ENCODE data around the gene FBXL19.

Gene FBXL19

DNA sequence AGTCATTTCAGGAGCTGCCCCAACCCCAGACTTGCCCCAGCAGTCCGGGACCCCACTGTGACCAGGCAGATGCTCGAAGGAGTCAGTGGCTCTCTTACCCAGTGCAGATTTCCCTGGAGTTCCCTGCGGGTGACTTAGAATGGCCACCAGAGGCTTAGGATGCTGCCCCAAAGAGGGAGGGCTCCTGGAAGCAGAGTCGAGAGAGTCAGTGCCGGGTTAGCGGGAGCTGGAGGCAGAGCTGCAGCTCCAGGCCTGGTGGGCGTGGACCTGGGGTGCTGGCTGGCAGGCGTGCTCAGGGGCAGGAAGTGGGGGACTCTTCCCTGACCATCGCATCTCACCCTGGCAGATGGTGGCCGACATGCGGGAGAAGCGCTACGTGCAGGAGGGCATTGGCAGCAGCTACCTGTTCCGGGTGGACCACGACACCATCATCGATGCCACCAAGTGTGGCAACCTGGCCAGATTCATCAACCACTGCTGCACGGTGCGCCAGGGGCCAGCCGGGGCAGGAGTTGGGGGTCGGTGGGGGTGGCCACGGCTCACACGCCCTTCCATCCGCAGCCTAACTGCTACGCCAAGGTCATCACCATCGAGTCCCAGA lies 60.0 kb downstream of the FBXL19 start:
- no peak for DNase-seq (ENCODE audit: extremely low read depth, low read depth)
- TF ChIP-seq, protein P1, sequence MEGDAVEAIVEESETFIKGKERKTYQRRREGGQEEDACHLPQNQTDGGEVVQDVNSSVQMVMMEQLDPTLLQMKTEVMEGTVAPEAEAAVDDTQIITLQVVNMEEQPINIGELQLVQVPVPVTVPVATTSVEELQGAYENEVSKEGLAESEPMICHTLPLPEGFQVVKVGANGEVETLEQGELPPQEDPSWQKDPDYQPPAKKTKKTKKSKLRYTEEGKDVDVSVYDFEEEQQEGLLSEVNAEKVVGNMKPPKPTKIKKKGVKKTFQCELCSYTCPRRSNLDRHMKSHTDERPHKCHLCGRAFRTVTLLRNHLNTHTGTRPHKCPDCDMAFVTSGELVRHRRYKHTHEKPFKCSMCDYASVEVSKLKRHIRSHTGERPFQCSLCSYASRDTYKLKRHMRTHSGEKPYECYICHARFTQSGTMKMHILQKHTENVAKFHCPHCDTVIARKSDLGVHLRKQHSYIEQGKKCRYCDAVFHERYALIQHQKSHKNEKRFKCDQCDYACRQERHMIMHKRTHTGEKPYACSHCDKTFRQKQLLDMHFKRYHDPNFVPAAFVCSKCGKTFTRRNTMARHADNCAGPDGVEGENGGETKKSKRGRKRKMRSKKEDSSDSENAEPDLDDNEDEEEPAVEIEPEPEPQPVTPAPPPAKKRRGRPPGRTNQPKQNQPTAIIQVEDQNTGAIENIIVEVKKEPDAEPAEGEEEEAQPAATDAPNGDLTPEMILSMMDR (IDR thresholded peaks at IDR 0.05; ENCODE audit: low read depth, low read length), result no peak

DNA sequence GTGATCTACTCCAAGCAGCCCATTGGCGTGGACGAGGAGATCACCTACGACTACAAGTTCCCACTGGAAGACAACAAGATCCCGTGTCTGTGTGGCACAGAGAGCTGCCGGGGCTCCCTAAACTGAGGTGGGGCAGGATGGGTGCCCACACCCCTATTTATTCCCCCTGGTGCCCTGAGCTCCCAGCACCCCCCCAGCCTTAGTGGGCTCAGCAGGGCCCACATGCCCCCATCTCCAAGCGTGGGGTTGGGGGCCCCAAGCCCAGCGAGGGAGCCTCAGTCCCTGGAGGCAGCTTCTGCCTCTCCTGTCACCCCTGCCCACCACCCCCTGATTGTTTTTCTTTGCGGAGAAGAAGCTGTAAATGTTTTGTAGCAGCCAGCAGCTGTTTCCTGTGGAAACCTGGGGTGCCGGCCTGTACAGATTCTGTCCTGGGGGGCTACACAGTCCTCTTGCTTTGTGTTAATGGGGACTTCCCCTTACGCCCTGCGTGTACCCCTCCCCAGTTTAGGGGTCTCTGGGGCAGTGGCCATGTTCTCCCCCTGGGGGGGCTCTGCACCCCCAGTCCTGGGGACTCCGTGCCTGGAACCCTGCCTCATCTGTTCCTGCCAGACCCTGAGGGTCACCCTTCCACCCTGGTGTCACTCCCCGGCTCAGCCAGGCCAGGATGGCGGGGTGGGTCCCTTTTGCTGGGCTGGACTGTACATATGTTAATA lies 60.7 kb downstream of the FBXL19 start:
- DNase-seq (ENCODE audit: extremely low read depth, low read depth), result no peak
- TF ChIP-seq, protein P1 (IDR thresholded peaks at IDR 0.05; ENCODE audit: low read depth, low read length), result no peak

DNA sequence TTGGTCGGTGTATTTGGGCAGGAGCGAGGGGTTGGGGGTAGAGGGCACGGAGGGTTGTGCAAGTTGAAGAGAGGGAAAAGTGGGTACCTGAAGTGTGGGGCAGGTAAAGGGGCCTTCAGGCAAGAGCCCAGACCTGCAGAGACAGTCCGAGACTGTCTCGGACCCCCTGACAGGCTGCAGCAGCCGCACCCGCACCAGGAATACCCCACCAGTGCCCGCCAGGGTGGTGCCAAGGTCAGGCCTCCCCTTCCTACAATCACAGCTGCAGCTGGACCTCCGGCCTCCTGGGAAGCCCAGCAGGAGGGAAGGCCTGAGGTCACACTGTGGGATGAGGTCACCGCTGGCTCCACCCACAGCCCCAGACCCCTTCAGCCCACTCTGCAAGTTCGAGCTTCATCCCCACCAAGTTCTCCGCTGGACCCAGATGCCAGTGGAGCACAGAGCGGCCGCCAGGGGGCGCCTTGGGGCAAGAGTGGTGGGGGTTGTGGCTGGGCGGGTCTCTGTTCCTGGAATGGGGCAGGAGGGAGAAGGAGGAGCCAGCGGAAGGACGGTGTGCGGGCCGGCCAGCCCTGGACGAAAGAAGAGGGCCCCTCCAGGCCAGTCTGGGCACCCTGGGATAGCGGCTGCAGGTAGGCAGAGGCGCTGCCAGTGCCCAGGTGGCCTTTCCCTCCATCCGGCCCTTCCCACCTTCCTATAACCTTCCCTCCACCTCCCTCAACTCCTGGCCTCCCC lies 61.5 kb downstream of the FBXL19 start, which contains the start of gene HSD3B7:
HSD3B7 (plus strand) TSS at position 539 of the 732 bp plus-strand sequence. CDS start 452 bp downstream, outside the sequence.
- peak; percentile 41 for DNase-seq (ENCODE audit: extremely low read depth, low read depth)
- TF ChIP-seq, protein P1 (IDR thresholded peaks at IDR 0.05; ENCODE audit: low read depth, low read length), result peak; percentile 95

DNA sequence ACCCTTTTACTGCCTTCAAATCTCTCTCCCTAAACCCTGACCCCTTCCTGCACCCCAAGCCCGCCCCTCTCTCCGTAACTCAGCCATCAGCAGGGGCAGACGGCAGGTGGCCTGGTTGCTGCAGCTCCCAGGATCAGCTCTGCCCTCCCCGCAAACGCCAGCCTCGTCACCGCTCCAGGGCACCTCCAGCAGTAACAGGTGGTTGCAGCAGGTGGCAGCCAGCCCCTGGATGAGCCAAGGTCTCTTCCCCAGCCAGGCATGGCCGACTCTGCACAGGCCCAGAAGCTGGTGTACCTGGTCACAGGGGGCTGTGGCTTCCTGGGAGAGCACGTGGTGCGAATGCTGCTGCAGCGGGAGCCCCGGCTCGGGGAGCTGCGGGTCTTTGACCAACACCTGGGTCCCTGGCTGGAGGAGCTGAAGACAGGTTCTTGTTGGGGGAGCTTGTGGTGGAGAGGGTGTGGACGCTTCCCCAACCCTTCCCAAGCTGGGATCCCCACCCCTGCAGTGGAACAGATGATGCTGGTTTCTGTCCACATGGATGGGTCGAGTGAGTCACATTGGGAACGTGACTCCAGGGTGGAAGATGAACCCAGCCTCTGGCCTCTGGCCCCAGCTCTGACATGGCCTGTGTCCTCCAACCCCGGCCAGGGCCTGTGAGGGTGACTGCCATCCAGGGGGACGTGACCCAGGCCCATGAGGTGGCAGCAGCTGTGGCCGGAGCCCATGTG lies 62.2 kb downstream of the FBXL19 start:
- no peak for DNase-seq (ENCODE audit: extremely low read depth, low read depth)
- TF ChIP-seq, protein P1 (IDR thresholded peaks at IDR 0.05; ENCODE audit: low read depth, low read length), result no peak

DNA sequence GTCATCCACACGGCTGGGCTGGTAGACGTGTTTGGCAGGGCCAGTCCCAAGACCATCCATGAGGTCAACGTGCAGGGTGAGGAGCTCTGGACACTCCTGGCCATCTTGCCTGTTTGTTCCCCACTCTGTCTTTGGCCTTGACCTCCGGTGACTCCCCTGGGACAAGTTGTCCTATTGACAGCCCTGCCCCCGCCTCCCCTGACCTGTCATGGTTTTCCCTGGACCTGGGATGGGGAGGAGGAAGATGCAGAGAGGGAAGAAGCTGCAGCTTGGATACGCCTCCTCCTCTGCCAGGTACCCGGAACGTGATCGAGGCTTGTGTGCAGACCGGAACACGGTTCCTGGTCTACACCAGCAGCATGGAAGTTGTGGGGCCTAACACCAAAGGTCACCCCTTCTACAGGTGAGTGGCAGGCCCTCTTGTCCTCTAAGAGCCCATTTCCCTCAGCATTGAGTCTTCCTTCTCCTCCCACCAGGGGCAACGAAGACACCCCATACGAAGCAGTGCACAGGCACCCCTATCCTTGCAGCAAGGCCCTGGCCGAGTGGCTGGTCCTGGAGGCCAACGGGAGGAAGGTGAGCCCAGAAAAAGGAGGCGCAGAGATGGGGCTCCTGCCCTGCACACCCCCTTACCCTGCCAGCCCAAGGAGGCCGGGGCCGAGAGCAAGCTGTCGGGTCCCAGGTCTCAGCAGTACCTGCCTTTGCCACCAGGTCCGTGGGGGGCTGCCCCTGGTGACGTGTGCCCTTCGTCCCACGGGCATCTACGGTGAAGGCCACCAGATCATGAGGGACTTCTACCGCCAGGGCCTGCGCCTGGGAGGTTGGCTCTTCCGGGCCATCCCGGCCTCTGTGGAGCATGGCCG lies 63.0 kb downstream of the FBXL19 start:
- DNase-seq (ENCODE audit: extremely low read depth, low read depth), result no peak
- TF ChIP-seq, protein P1 (IDR thresholded peaks at IDR 0.05; ENCODE audit: low read depth, low read length), result no peak

DNA sequence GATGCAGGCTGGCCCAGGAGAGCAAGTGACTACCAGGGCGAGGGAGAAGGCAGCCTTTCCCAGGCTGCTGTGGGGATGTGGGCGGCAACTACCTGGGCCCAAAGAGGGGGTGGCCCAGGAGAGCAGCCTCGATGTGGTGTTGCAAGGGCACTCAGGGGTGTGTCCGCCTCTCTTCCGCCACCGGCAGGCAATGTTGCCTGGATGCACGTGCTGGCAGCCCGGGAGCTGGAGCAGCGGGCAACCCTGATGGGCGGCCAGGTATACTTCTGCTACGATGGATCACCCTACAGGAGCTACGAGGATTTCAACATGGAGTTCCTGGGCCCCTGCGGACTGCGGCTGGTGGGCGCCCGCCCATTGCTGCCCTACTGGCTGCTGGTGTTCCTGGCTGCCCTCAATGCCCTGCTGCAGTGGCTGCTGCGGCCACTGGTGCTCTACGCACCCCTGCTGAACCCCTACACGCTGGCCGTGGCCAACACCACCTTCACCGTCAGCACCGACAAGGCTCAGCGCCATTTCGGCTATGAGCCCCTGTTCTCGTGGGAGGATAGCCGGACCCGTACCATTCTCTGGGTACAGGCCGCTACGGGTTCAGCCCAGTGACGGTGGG lies 64.3 kb downstream of the FBXL19 start:
- TF ChIP-seq, protein P1 (IDR thresholded peaks at IDR 0.05; ENCODE audit: low read depth, low read length), result no peak
- DNase-seq (ENCODE audit: extremely low read depth, low read depth), result no peak
